GM19372 (cell line): ENCODE data around the gene RINT1.
"Not testable (repeated sequence)": the region's sequence is repeated elsewhere in the genome, so short reads cannot be mapped to it uniquely, and the experiment has no call there.

ENCODE experiments used
- ATAC-seq: cut with Tn5 transposase; IDR thresholded peaks from one replicate; pipeline ENCODE4 v1.9.1; 2021; ENCODE audit warnings: mild to moderate bottlenecking, low read depth, moderate library complexity; ENCODE audit not compliant: unreplicated experiment

Gene RINT1

GRCh38 chr7:105596866-105597265 lies 64.9 kb downstream of the RINT1 start:
- ATAC-seq, result no peak

- ATAC-seq, result not testable (repeated sequence)
These were observed 67.1 kb downstream of the RINT1 start for GRCh38 chr7:105599080-105599479.

GRCh38 chr7:105599551-105599950 lies 67.5 kb downstream of the RINT1 start:
- ATAC-seq, result no peak

- ATAC-seq, result no peak
These were observed 68.9 kb downstream of the RINT1 start for GRCh38 chr7:105600720-105601550.

- ATAC-seq, result no peak
These were observed 70.6 kb downstream of the RINT1 start for GRCh38 chr7:105602325-105603305.

GRCh38 chr7:105610165-105610930 lies 78.3 kb downstream of the RINT1 start:
- no peak for ATAC-seq

GRCh38 chr7:105611856-105612775 lies 80.1 kb downstream of the RINT1 start:
- no peak for ATAC-seq

GRCh38 chr7:105612806-105613205 lies 80.8 kb downstream of the RINT1 start:
- ATAC-seq, result no peak

GRCh38 chr7:105613611-105614330 lies 81.8 kb downstream of the RINT1 start:
- ATAC-seq, result no peak

GRCh38 chr7:105614341-105614840 lies 82.4 kb downstream of the RINT1 start:
- no peak for ATAC-seq
